Measurements from ENCODE around the gene OGFOD1.

- TF ChIP-seq, protein P1, sequence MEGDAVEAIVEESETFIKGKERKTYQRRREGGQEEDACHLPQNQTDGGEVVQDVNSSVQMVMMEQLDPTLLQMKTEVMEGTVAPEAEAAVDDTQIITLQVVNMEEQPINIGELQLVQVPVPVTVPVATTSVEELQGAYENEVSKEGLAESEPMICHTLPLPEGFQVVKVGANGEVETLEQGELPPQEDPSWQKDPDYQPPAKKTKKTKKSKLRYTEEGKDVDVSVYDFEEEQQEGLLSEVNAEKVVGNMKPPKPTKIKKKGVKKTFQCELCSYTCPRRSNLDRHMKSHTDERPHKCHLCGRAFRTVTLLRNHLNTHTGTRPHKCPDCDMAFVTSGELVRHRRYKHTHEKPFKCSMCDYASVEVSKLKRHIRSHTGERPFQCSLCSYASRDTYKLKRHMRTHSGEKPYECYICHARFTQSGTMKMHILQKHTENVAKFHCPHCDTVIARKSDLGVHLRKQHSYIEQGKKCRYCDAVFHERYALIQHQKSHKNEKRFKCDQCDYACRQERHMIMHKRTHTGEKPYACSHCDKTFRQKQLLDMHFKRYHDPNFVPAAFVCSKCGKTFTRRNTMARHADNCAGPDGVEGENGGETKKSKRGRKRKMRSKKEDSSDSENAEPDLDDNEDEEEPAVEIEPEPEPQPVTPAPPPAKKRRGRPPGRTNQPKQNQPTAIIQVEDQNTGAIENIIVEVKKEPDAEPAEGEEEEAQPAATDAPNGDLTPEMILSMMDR (IDR thresholded peaks at IDR 0.05; ENCODE audit: low read depth, low read length), result no peak
- TF ChIP-seq POLR2A (IDR thresholded peaks at IDR 0.05; ENCODE audit: extremely low read depth, insufficient read length) (no peak), MYC (IDR thresholded peaks at IDR 0.05; ENCODE audit: low read depth, low read length) (no peak)
- TF ChIP-seq, protein P2, sequence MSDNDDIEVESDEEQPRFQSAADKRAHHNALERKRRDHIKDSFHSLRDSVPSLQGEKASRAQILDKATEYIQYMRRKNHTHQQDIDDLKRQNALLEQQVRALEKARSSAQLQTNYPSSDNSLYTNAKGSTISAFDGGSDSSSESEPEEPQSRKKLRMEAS (IDR thresholded peaks at IDR 0.05; ENCODE audit: low read depth, low read length), result no peak
Observed at GRCh38 chr16:56463153-56463552, 11.8 kb downstream of the OGFOD1 start.

Measured in NB4 (cell line).